SK-N-SH (cell line): ENCODE data around the gene CENPP. TPM values are rescaled to one million over a fixed set of nuclear protein-coding genes. Genes with fewer than 3 reads are reported as not detected.

ENCODE experiments used
- CTCF ChIA-PET: fragments of 300-600, 350-600 bp; formaldehyde crosslinking; extraction: SDS; loops from one replicate; lab custom pipeline; 2021; lab: Yijun Ruan, JAX
- POLR2A ChIA-PET: fragments of 350-600 bp; sonication (Branson Sonifier 250); formaldehyde crosslinking; extraction: SDS; loops from one replicate; lab custom pipeline; 2020; ENCODE audit warnings: antibody characterized with exemption, inconsistent platforms; lab: Yijun Ruan, JAX
- DNase-seq: peaks from one replicate; pipeline ENCODE4 v3.0.0; 2012
- H2AFZ ChIP-seq: fragments of 200-600 bp; sonication (generic); 2 replicates; pipeline ENCODE4 v1.8.1; 2016; ENCODE audit warnings: antibody characterized with exemption, mild to moderate bottlenecking, low read depth
- H3F3A ChIP-seq: fragments of 200-600 bp; sonication (generic); replicated peaks from 2 replicates; pipeline ENCODE3; 2016; ENCODE audit warnings: antibody characterized with exemption, mild to moderate bottlenecking; ENCODE audit not compliant: insufficient read depth
- H3K27ac ChIP-seq, 2 experiments: fragments of 200-500 bp in 1 of 2; fragments of 200-600 bp in 1 of 2; sonication (Bioruptor generic) in 1 of 2; sonication (generic), shearing (Covaris generic) in 1 of 2; 2 replicates each; pipeline versions ENCODE4 v1.5.1 to v1.6.1; 2014 to 2016; ENCODE audit warnings: low read depth in 2 of 2, inconsistent platforms in 1 of 2, low read length in 1 of 2, mild to moderate bottlenecking in 1 of 2, mixed read lengths in 1 of 2
- H3K27me3 ChIP-seq: fragments of 200-600 bp; sonication (generic), shearing (Covaris generic); 2 replicates; pipeline ENCODE4 v1.6.1; 2016; ENCODE audit warnings: mixed run types; ENCODE audit not compliant: insufficient read depth
- H3K36me3 ChIP-seq, 2 experiments: fragments of 200-500 bp in 1 of 2; fragments of 200-600 bp in 1 of 2; sonication (Bioruptor generic) in 1 of 2; sonication (generic) in 1 of 2; replicated peaks in 1 of 2; 2 replicates each; pipeline versions ENCODE3 to v1.5.1; 2014 to 2016; ENCODE audit warnings: low read length in 1 of 2, mild to moderate bottlenecking in 1 of 2; ENCODE audit not compliant: insufficient read depth in 2 of 2, control insufficient read depth in 1 of 2
- H3K4me1 ChIP-seq, 2 experiments: fragments of 200-500 bp in 1 of 2; fragments of 200-600 bp in 1 of 2; sonication (Bioruptor generic) in 1 of 2; sonication (generic), shearing (Covaris generic) in 1 of 2; 2 replicates each; pipeline versions ENCODE4 v1.5.1 to v1.6.1; 2014 to 2016; ENCODE audit warnings: low read depth in 1 of 2, low read length in 1 of 2, mixed run types in 1 of 2; ENCODE audit not compliant: insufficient read depth in 2 of 2, control insufficient read depth in 1 of 2
- H3K4me2 ChIP-seq: fragments of 200-600 bp; sonication (generic), shearing (Covaris generic); 2 replicates; pipeline ENCODE4 v1.6.1; 2017; ENCODE audit warnings: mixed run types
- H3K4me3 ChIP-seq, 2 experiments: fragments of 200-500 bp in 1 of 2; fragments of 200-600 bp in 1 of 2; sonication (Bioruptor generic) in 1 of 2; sonication (generic), shearing (Covaris generic) in 1 of 2; 2 replicates each; pipeline versions ENCODE4 v1.5.1 to v1.8.1; 2014 to 2016; ENCODE audit warnings: low read depth in 2 of 2, inconsistent platforms in 1 of 2, low read length in 1 of 2, mild to moderate bottlenecking in 1 of 2, mixed read lengths in 1 of 2, moderate library complexity in 1 of 2
- H3K79me2 ChIP-seq: fragments of 200-600 bp; sonication (generic); 2 replicates; pipeline ENCODE4 v1.8.1; 2017; ENCODE audit warnings: mild to moderate bottlenecking; ENCODE audit not compliant: insufficient read depth
- H3K9ac ChIP-seq: fragments of 200-600 bp; sonication (generic); 2 replicates; pipeline ENCODE4 v1.6.1; 2017; ENCODE audit warnings: mixed run types
- H3K9me2 ChIP-seq: fragments of 200-600 bp; sonication (generic); 2 replicates; pipeline ENCODE4 v1.6.1; 2017; ENCODE audit warnings: mixed run types
- H3K9me3 ChIP-seq: fragments of 200-600 bp; sonication (generic); 2 replicates; pipeline ENCODE4 v1.6.1; 2017; ENCODE audit warnings: mixed run types, mild to moderate bottlenecking, moderate library complexity
- H4K20me1 ChIP-seq: fragments of 200-600 bp; sonication (generic); 2 replicates; pipeline ENCODE4 v1.6.1; 2017; ENCODE audit warnings: mild to moderate bottlenecking, mixed run types; ENCODE audit not compliant: insufficient read depth
- EZH2phosphoT487 ChIP-seq: fragments of 200-600 bp; sonication (generic); IDR thresholded peaks from 2 replicates; pipeline ENCODE4 v1.6.1; 2017; ENCODE audit warnings: low read depth, mixed run types, mild to moderate bottlenecking, antibody characterized with exemption, moderate library complexity, borderline replicate concordance
- FOXJ3 ChIP-seq: sonication (generic); formaldehyde crosslinking; IDR thresholded peaks from 2 replicates; pipeline ENCODE4 v1.5.1; 2020; ENCODE audit warnings: mild to moderate bottlenecking, missing genetic modification reagents
- FOXM1 ChIP-seq: IDR thresholded peaks from 2 replicates; pipeline ENCODE4 v1.4.0; 2012; ENCODE audit warnings: low read depth, mild to moderate bottlenecking
- MXI1 ChIP-seq: IDR thresholded peaks from 2 replicates; pipeline ENCODE4 v1.6.1; 2012; ENCODE audit warnings: mild to moderate bottlenecking, low read depth, low read length, improper control_type of control experiment
- POLR2AphosphoS5 ChIP-seq: IDR thresholded peaks from 2 replicates; pipeline ENCODE4 v1.6.1; 2012; ENCODE audit warnings: low read depth, low read length
- RAD21 ChIP-seq: IDR thresholded peaks from 2 replicates; pipeline ENCODE4 v1.6.1; 2012; ENCODE audit warnings: mild to moderate bottlenecking, low read length
- RFX5 ChIP-seq: IDR thresholded peaks from 2 replicates; pipeline ENCODE4 v1.6.1; 2012; ENCODE audit warnings: mild to moderate bottlenecking, improper control_type of control experiment, low read length
- SIN3A ChIP-seq: IDR thresholded peaks from 2 replicates; pipeline ENCODE4 v1.6.1; 2012; ENCODE audit warnings: low read depth, mild to moderate bottlenecking, low read length, moderate library complexity, borderline replicate concordance
- TAF1 ChIP-seq: IDR thresholded peaks from 2 replicates; pipeline ENCODE4 v1.6.1; 2012; ENCODE audit warnings: low read depth, mild to moderate bottlenecking, low read length, moderate library complexity, borderline replicate concordance
- TCF12 ChIP-seq: IDR thresholded peaks from 2 replicates; pipeline ENCODE4 v1.4.0; 2012
- TEAD4 ChIP-seq: IDR thresholded peaks from 2 replicates; pipeline ENCODE4 v1.4.0; 2012; ENCODE audit warnings: mild to moderate bottlenecking, borderline replicate concordance; ENCODE audit not compliant: insufficient read depth
- YY1 ChIP-seq: IDR thresholded peaks from 2 replicates; pipeline ENCODE4 v1.4.0; 2012; ENCODE audit warnings: low read depth, mild to moderate bottlenecking
- WGBS: methylation state at CpG from one replicate; pipeline ENCODE4 v1.1.6; 2017; ENCODE audit warnings: low lambda C conversion rate; 5-methylcytosine and 5-hydroxymethylcytosine counted together
- polyA plus RNA-seq, 3 experiments: library from polyadenylated mRNA; depleted of rRNA; stranded (reverse); fragments of >200 nt; gene quantifications; 2 replicates each; pipeline ENCODE4 v1.2.3, GENCODE V29; 2012
- TF ChIP-seq, protein P1 (sequence below): IDR thresholded peaks from 2 replicates; pipeline ENCODE4; 2012
- TF ChIP-seq, protein P2 (sequence below): fragments of 150-350 bp; IDR thresholded peaks from 2 replicates; pipeline ENCODE4 v1.6.1; 2017; ENCODE audit warnings: antibody characterized with exemption, low read length, low read depth, borderline replicate concordance
- TF ChIP-seq, protein P3 (sequence below): fragments of 150-350 bp; IDR thresholded peaks from 2 replicates; pipeline ENCODE4 v1.6.1; 2016; ENCODE audit warnings: mild to moderate bottlenecking, low read depth, low read length

CENPP gene
- polyA plus RNA-seq, 1 of the 3 experiments (the other 2 are of a cell fraction) = 1.3 TPM

DNA sequence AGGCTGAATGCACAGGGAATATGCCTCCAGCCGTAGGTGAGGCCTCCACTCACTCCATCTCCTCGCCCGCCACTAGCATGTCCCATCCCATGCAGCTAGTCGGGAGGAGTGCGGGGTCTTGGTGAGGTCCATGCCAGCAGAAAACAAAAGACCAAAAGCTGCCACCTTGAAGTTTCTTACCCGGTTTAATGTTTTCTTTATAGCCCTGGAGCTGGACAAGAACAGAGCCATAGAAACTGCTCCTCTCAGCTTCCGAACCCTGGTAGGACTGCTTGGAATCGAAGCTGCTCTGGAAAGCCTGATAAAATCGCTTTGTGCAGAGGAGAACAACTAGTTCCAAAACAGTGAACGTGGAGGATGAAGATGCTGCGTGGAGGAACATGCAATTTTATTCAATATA is 287.1 kb downstream of the CENPP start:
- Histone ChIP-seq H3K9me3 (no peaks in the 10 kb centered on the region), H3K79me2 (no peaks in the 10 kb centered on the region), H3K27ac (no peak overlapping the region; a peak in 1 of 4 replicates), H3K4me1 (peaks cover 0 to 17% of the 10 kb centered on the region in 2 experiments; a peak in 2 of 4 replicates), H3F3A (no peaks in the 10 kb centered on the region), H3K36me3 (peaks cover 3 to 63% of the 10 kb centered on the region in 2 experiments), H4K20me1 (no peaks in the 10 kb centered on the region), H2AFZ (no peak overlapping the region), H3K9me2 (no peaks in the 10 kb centered on the region), H3K4me3 (no peak overlapping the region), H3K9ac (no peak overlapping the region), H3K27me3 (no peaks in the 10 kb centered on the region), H3K4me2 (no peak overlapping the region)
- DNase-seq = no peak
- TF ChIP-seq, protein P1, sequence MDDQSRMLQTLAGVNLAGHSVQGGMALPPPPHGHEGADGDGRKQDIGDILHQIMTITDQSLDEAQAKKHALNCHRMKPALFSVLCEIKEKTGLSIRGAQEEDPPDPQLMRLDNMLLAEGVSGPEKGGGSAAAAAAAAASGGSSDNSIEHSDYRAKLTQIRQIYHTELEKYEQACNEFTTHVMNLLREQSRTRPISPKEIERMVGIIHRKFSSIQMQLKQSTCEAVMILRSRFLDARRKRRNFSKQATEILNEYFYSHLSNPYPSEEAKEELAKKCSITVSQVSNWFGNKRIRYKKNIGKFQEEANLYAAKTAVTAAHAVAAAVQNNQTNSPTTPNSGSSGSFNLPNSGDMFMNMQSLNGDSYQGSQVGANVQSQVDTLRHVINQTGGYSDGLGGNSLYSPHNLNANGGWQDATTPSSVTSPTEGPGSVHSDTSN = no peak
- TF ChIP-seq RAD21 = no peak
- no peak for TF ChIP-seq FOXM1
- TF ChIP-seq FOXJ3 = no peak
- TF ChIP-seq, protein P2, sequence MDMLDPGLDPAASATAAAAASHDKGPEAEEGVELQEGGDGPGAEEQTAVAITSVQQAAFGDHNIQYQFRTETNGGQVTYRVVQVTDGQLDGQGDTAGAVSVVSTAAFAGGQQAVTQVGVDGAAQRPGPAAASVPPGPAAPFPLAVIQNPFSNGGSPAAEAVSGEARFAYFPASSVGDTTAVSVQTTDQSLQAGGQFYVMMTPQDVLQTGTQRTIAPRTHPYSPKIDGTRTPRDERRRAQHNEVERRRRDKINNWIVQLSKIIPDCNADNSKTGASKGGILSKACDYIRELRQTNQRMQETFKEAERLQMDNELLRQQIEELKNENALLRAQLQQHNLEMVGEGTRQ = no peak
- TF ChIP-seq YY1 = no peak
- no peak for TF ChIP-seq TAF1
- no peak for TF ChIP-seq MXI1
- no peak for TF ChIP-seq EZH2phosphoT487
- TF ChIP-seq SIN3A = no peak
- TF ChIP-seq RFX5 = no peak
- no peak for TF ChIP-seq POLR2AphosphoS5
- TF ChIP-seq TEAD4 = no peak
- no peak for TF ChIP-seq TCF12
- TF ChIP-seq, protein P3, sequence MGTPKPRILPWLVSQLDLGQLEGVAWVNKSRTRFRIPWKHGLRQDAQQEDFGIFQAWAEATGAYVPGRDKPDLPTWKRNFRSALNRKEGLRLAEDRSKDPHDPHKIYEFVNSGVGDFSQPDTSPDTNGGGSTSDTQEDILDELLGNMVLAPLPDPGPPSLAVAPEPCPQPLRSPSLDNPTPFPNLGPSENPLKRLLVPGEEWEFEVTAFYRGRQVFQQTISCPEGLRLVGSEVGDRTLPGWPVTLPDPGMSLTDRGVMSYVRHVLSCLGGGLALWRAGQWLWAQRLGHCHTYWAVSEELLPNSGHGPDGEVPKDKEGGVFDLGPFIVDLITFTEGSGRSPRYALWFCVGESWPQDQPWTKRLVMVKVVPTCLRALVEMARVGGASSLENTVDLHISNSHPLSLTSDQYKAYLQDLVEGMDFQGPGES = no peak
- POLR2A ChIA-PET = no interaction called here
- WGBS = 96% methylated on average over 11 of the region's 11 CpGs
- CTCF ChIA-PET = interaction anchor here (0.7 to 1.7 kb wide), 2 partner anchors 21 to 174 kb away, joined by 4 read pairs; no protein-coding TSS in a partner anchor
